GM12891 (cell line): ENCODE data around the gene INAFM2.

Experiments used
- POLR2A ChIP-seq: IDR thresholded peaks from 2 replicates; pipeline ENCODE4 v1.6.1; 2011; ENCODE audit warnings: low read depth, low read length, control low read depth
- POLR2AphosphoS5 ChIP-seq: IDR thresholded peaks from 2 replicates; pipeline ENCODE4 v1.6.1; 2011; ENCODE audit warnings: low read depth, low read length, control low read depth

- TF ChIP-seq POLR2A (no peak), POLR2AphosphoS5 (no peak)
These were observed 13.2 kb downstream of the INAFM2 start for GRCh38 chr15:40336744-40337122.
